WTC11 (cell line): ENCODE measurements around the gene TREH. TPM values are rescaled to one million over a fixed set of nuclear protein-coding genes. Genes with fewer than 3 reads are reported as not detected.

ENCODE experiments used
- ATAC-seq: fragments of 200-7000 bp; cut with Tn5 transposase; 2 replicates; pipeline ENCODE4 v1.10.0; 2021; ENCODE audit warnings: mild to moderate bottlenecking, moderate library complexity
- CTCF ChIA-PET: fragments of 300-600 bp; sonication (Branson Sonifier 250); formaldehyde crosslinking; loops from one replicate; lab custom pipeline; 2021; ENCODE audit warnings: antibody characterized with exemption; lab: Charles Lee
- POLR2A ChIA-PET: fragments of 350-600 bp; sonication (Branson Sonifier 250); formaldehyde crosslinking; loops from one replicate; lab custom pipeline; 2021; ENCODE audit warnings: antibody characterized with exemption; lab: Charles Lee
- DNase-seq: peaks from one replicate; pipeline ENCODE4 v3.0.0; 2021; ENCODE audit warnings: low spot score
- H3K27ac Mint-ChIP-seq: 2 replicates; pipeline ENCODE4 v1.8.0; 2021; ENCODE audit warnings: mixed read lengths
- H3K27me3 Mint-ChIP-seq: 2 replicates; pipeline ENCODE4 v1.8.0; 2021; ENCODE audit warnings: low read depth, mild to moderate bottlenecking, moderate library complexity, mixed read lengths
- H3K36me3 Mint-ChIP-seq: 2 replicates; pipeline ENCODE4 v1.8.0; 2021; ENCODE audit warnings: mixed read lengths
- H3K4me1 Mint-ChIP-seq: 2 replicates; pipeline ENCODE4 v1.8.0; 2022; ENCODE audit warnings: mixed read lengths
- H3K4me3 Mint-ChIP-seq: 2 replicates; pipeline ENCODE4 v1.8.0; 2021; ENCODE audit warnings: mild to moderate bottlenecking, moderate library complexity, mixed read lengths
- H3K9me3 Mint-ChIP-seq: 2 replicates; pipeline ENCODE4 v1.8.0; 2021; ENCODE audit warnings: mixed read lengths
- ATF1 ChIP-seq: sonication (generic); formaldehyde crosslinking; IDR thresholded peaks from 2 replicates; pipeline ENCODE4 v1.8.1; 2023; ENCODE audit warnings: mild to moderate bottlenecking, moderate library complexity, missing genetic modification reagents
- CREB1 ChIP-seq: sonication (generic); formaldehyde crosslinking; IDR thresholded peaks from 2 replicates; pipeline ENCODE4 v1.8.0; 2023; ENCODE audit warnings: mild to moderate bottlenecking, missing genetic modification reagents
- EMX1 ChIP-seq: fragments of 250-450 bp; sonication (Bioruptor Pico); IDR thresholded peaks from 2 replicates; pipeline ENCODE4 v1.8.0; 2021; ENCODE audit warnings: mild to moderate bottlenecking
- KAT7 ChIP-seq: sonication (generic); formaldehyde crosslinking; IDR thresholded peaks from 2 replicates; pipeline ENCODE4 v1.8.1; 2023; ENCODE audit warnings: missing genetic modification reagents, mild to moderate bottlenecking, borderline replicate concordance
- SMAD4 ChIP-seq: sonication (generic); formaldehyde crosslinking; IDR thresholded peaks from 2 replicates; pipeline ENCODE4 v1.8.0; 2022; ENCODE audit warnings: mild to moderate bottlenecking, missing genetic modification reagents
- TEAD1 ChIP-seq: sonication (generic); formaldehyde crosslinking; IDR thresholded peaks from 2 replicates; pipeline ENCODE4 v1.8.0; 2022; ENCODE audit warnings: mild to moderate bottlenecking, missing genetic modification reagents
- ZBTB21 ChIP-seq: sonication (generic); formaldehyde crosslinking; IDR thresholded peaks from 2 replicates; pipeline ENCODE4 v1.8.1; 2023; ENCODE audit warnings: mild to moderate bottlenecking, missing genetic modification reagents, borderline replicate concordance
- ZNF121 ChIP-seq: sonication (generic); formaldehyde crosslinking; IDR thresholded peaks from 2 replicates; pipeline ENCODE4 v1.8.0; 2023; ENCODE audit warnings: missing genetic modification reagents
- ZNF219 ChIP-seq: sonication (generic); formaldehyde crosslinking; IDR thresholded peaks from 2 replicates; pipeline ENCODE4 v1.8.0; 2023; ENCODE audit warnings: missing genetic modification reagents, mild to moderate bottlenecking, borderline replicate concordance
- ZNF263 ChIP-seq: sonication (generic); formaldehyde crosslinking; IDR thresholded peaks from 2 replicates; pipeline ENCODE4 v1.8.1; 2022; ENCODE audit warnings: low read depth, mild to moderate bottlenecking, moderate library complexity, missing genetic modification reagents
- total RNA-seq: library from RNA; stranded (reverse); gene quantifications from 3 replicates; pipeline ENCODE4 v1.2.3, GENCODE V29; 2021
- TF ChIP-seq, protein P1 (sequence below): sonication (generic); formaldehyde crosslinking; IDR thresholded peaks from 2 replicates; pipeline ENCODE4 v1.8.1; 2023; ENCODE audit warnings: mild to moderate bottlenecking, missing genetic modification reagents, moderate library complexity
- TF ChIP-seq, protein P2 (sequence below): sonication (generic); formaldehyde crosslinking; IDR thresholded peaks from 2 replicates; pipeline ENCODE4 v1.8.0; 2022; ENCODE audit warnings: mild to moderate bottlenecking, missing genetic modification reagents
- TF ChIP-seq, protein P3 (sequence below): sonication (generic); formaldehyde crosslinking; IDR thresholded peaks from 2 replicates; pipeline ENCODE4 v1.8.0; 2022; ENCODE audit warnings: missing genetic modification reagents
- TF ChIP-seq, protein P4 (sequence below): sonication (generic); formaldehyde crosslinking; IDR thresholded peaks from 2 replicates; pipeline ENCODE4 v1.8.1; 2022; ENCODE audit warnings: missing genetic modification reagents, borderline replicate concordance
- TF ChIP-seq, protein P5 (sequence below): sonication (generic); formaldehyde crosslinking; IDR thresholded peaks from 2 replicates; pipeline ENCODE4 v1.8.0; 2023; ENCODE audit warnings: missing genetic modification reagents
- TF ChIP-seq, protein P6 (sequence below): sonication (generic); formaldehyde crosslinking; IDR thresholded peaks from 2 replicates; pipeline ENCODE4 v1.8.1; 2022; ENCODE audit warnings: mild to moderate bottlenecking, moderate library complexity, missing genetic modification reagents
- TF ChIP-seq, protein P7 (sequence below): sonication (generic); formaldehyde crosslinking; IDR thresholded peaks from 2 replicates; pipeline ENCODE4 v1.8.1; 2023; ENCODE audit warnings: mild to moderate bottlenecking, missing genetic modification reagents
- TF ChIP-seq, protein P8 (sequence below): fragments of 250-450 bp; sonication (Bioruptor Pico); IDR thresholded peaks from 2 replicates; pipeline ENCODE4 v1.9.0; 2021; ENCODE audit warnings: mild to moderate bottlenecking, borderline replicate concordance

The TREH gene
- total RNA-seq, 1 experiment from 2014 or later = not detected

DNA sequence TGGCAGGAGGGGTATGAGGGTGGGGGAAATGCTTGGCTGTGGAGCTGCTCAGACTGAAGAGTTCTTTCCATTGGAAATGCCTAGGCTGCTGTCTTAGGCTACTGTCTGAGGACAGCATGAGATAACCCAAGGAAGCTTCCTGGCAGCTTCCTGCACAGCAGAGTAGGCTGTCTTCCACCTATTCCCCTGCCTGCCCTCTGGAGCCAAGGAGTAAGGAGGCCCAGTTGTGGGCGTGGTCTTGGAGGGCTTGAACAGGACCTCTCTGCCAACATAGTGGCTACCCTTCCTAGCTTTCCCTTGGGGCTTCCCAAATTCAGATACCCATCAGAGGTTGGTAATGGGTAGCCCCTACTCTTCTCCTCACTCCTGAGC, 46.1 kb downstream of the TREH start (continued):
- TF ChIP-seq EMX1 = no peak
- TF ChIP-seq, protein P1, sequence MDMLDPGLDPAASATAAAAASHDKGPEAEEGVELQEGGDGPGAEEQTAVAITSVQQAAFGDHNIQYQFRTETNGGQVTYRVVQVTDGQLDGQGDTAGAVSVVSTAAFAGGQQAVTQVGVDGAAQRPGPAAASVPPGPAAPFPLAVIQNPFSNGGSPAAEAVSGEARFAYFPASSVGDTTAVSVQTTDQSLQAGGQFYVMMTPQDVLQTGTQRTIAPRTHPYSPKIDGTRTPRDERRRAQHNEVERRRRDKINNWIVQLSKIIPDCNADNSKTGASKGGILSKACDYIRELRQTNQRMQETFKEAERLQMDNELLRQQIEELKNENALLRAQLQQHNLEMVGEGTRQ (CRISPR knock-in tag) = no peak
- TF ChIP-seq TEAD1 (CRISPR knock-in tag) = no peak
- TF ChIP-seq KAT7 (CRISPR knock-in tag) = no peak
- TF ChIP-seq, protein P2, sequence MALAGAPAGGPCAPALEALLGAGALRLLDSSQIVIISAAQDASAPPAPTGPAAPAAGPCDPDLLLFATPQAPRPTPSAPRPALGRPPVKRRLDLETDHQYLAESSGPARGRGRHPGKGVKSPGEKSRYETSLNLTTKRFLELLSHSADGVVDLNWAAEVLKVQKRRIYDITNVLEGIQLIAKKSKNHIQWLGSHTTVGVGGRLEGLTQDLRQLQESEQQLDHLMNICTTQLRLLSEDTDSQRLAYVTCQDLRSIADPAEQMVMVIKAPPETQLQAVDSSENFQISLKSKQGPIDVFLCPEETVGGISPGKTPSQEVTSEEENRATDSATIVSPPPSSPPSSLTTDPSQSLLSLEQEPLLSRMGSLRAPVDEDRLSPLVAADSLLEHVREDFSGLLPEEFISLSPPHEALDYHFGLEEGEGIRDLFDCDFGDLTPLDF (CRISPR knock-in tag) = no peak
- TF ChIP-seq CREB1 (CRISPR knock-in tag) = no peak
- TF ChIP-seq, protein P3, sequence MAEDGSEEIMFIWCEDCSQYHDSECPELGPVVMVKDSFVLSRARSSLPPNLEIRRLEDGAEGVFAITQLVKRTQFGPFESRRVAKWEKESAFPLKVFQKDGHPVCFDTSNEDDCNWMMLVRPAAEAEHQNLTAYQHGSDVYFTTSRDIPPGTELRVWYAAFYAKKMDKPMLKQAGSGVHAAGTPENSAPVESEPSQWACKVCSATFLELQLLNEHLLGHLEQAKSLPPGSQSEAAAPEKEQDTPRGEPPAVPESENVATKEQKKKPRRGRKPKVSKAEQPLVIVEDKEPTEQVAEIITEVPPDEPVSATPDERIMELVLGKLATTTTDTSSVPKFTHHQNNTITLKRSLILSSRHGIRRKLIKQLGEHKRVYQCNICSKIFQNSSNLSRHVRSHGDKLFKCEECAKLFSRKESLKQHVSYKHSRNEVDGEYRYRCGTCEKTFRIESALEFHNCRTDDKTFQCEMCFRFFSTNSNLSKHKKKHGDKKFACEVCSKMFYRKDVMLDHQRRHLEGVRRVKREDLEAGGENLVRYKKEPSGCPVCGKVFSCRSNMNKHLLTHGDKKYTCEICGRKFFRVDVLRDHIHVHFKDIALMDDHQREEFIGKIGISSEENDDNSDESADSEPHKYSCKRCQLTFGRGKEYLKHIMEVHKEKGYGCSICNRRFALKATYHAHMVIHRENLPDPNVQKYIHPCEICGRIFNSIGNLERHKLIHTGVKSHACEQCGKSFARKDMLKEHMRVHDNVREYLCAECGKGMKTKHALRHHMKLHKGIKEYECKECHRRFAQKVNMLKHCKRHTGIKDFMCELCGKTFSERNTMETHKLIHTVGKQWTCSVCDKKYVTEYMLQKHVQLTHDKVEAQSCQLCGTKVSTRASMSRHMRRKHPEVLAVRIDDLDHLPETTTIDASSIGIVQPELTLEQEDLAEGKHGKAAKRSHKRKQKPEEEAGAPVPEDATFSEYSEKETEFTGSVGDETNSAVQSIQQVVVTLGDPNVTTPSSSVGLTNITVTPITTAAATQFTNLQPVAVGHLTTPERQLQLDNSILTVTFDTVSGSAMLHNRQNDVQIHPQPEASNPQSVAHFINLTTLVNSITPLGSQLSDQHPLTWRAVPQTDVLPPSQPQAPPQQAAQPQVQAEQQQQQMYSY (CRISPR knock-in tag) = no peak
- no peak for TF ChIP-seq ZNF219 (CRISPR knock-in tag)

DNA sequence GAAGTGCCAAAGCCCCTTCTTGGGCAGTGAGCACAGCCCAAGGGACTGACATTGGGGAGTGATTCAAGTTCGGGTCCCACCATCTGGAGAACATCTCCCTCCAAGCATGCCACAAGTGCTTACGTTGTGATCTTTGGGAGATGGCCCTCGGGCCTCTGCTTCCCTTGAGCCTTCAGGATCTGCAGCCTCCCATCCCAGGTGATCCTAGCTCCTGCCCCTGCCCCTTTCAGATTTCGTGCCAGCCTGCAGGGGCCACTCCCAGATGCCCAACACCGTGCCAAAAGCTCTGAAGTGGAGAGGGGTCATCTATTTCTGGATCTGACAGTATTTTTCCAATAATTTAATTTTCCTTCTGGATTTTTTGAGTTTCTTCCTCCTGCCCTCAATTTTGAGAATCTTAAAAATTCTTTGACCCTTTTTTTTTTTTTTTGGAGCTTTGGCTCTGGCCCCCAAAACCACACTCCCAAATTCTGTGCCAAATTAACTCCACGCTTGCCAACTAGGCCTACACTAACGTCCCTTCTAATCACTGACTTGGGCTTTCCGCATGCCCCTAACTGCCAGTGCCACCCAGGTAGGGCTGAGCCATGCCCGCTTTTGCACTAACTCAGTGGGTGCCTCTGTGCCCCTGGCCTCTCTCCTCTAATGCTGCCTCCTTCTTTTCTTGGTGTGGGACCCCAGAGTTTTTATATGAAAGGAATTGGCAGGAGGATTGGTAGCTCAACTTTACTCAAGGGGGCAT, 46.7 kb downstream of the TREH start:
- H3K4me1 Mint-ChIP-seq = peaks cover 29% of the 10 kb centered on the region
- H3K36me3 Mint-ChIP-seq = peaks cover 22% of the 10 kb centered on the region
- H3K27ac Mint-ChIP-seq = no peak overlapping the region
- H3K9me3 Mint-ChIP-seq = no peaks in the 10 kb centered on the region
- H3K27me3 Mint-ChIP-seq = no peaks in the 10 kb centered on the region
- ATAC-seq (no peak), DNase-seq (no peak)
- no peak overlapping the region for H3K4me3 Mint-ChIP-seq
- POLR2A ChIA-PET = interaction anchor here (1.1 to 5.0 kb wide), 2 partner anchors 11 to 24 kb away, joined by 3 to 75 read pairs; no protein-coding TSS in a partner anchor
- CTCF ChIA-PET = interaction anchor here (1.2 to 7.9 kb wide), 3 partner anchors 23 to 46 kb away, joined by 3 to 127 read pairs (median 78); partner anchors contain the start of gene PHLDB1
- TF ChIP-seq SMAD4 = no peak
- no peak for TF ChIP-seq ATF1 (CRISPR knock-in tag)
- TF ChIP-seq, protein P4, sequence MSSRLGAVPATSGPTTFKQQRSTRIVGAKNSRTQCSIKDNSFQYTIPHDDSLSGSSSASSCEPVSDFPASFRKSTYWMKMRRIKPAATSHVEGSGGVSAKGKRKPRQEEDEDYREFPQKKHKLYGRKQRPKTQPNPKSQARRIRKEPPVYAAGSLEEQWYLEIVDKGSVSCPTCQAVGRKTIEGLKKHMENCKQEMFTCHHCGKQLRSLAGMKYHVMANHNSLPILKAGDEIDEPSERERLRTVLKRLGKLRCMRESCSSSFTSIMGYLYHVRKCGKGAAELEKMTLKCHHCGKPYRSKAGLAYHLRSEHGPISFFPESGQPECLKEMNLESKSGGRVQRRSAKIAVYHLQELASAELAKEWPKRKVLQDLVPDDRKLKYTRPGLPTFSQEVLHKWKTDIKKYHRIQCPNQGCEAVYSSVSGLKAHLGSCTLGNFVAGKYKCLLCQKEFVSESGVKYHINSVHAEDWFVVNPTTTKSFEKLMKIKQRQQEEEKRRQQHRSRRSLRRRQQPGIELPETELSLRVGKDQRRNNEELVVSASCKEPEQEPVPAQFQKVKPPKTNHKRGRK (CRISPR knock-in tag) = no peak
- TF ChIP-seq, protein P5, sequence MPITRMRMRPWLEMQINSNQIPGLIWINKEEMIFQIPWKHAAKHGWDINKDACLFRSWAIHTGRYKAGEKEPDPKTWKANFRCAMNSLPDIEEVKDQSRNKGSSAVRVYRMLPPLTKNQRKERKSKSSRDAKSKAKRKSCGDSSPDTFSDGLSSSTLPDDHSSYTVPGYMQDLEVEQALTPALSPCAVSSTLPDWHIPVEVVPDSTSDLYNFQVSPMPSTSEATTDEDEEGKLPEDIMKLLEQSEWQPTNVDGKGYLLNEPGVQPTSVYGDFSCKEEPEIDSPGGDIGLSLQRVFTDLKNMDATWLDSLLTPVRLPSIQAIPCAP = no peak
- TF ChIP-seq, protein P6, sequence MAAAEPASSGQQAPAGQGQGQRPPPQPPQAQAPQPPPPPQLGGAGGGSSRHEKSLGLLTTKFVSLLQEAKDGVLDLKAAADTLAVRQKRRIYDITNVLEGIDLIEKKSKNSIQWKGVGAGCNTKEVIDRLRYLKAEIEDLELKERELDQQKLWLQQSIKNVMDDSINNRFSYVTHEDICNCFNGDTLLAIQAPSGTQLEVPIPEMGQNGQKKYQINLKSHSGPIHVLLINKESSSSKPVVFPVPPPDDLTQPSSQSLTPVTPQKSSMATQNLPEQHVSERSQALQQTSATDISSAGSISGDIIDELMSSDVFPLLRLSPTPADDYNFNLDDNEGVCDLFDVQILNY = no peak
- TF ChIP-seq ZNF219 (CRISPR knock-in tag) = no peak
- TF ChIP-seq, protein P7, sequence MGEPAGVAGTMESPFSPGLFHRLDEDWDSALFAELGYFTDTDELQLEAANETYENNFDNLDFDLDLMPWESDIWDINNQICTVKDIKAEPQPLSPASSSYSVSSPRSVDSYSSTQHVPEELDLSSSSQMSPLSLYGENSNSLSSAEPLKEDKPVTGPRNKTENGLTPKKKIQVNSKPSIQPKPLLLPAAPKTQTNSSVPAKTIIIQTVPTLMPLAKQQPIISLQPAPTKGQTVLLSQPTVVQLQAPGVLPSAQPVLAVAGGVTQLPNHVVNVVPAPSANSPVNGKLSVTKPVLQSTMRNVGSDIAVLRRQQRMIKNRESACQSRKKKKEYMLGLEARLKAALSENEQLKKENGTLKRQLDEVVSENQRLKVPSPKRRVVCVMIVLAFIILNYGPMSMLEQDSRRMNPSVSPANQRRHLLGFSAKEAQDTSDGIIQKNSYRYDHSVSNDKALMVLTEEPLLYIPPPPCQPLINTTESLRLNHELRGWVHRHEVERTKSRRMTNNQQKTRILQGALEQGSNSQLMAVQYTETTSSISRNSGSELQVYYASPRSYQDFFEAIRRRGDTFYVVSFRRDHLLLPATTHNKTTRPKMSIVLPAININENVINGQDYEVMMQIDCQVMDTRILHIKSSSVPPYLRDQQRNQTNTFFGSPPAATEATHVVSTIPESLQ = no peak
- TF ChIP-seq ZNF121 (CRISPR knock-in tag) = no peak
- TF ChIP-seq ZNF263 (CRISPR knock-in tag) = no peak
- no peak for TF ChIP-seq EMX1
- TF ChIP-seq, protein P8, sequence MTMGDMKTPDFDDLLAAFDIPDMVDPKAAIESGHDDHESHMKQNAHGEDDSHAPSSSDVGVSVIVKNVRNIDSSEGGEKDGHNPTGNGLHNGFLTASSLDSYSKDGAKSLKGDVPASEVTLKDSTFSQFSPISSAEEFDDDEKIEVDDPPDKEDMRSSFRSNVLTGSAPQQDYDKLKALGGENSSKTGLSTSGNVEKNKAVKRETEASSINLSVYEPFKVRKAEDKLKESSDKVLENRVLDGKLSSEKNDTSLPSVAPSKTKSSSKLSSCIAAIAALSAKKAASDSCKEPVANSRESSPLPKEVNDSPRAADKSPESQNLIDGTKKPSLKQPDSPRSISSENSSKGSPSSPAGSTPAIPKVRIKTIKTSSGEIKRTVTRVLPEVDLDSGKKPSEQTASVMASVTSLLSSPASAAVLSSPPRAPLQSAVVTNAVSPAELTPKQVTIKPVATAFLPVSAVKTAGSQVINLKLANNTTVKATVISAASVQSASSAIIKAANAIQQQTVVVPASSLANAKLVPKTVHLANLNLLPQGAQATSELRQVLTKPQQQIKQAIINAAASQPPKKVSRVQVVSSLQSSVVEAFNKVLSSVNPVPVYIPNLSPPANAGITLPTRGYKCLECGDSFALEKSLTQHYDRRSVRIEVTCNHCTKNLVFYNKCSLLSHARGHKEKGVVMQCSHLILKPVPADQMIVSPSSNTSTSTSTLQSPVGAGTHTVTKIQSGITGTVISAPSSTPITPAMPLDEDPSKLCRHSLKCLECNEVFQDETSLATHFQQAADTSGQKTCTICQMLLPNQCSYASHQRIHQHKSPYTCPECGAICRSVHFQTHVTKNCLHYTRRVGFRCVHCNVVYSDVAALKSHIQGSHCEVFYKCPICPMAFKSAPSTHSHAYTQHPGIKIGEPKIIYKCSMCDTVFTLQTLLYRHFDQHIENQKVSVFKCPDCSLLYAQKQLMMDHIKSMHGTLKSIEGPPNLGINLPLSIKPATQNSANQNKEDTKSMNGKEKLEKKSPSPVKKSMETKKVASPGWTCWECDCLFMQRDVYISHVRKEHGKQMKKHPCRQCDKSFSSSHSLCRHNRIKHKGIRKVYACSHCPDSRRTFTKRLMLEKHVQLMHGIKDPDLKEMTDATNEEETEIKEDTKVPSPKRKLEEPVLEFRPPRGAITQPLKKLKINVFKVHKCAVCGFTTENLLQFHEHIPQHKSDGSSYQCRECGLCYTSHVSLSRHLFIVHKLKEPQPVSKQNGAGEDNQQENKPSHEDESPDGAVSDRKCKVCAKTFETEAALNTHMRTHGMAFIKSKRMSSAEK (CRISPR knock-in tag) = no peak
- no peak for TF ChIP-seq CREB1 (CRISPR knock-in tag)
- TF ChIP-seq ZBTB21 (CRISPR knock-in tag) = no peak
